Gastroesophageal sphincter (tissue), 3 donors: ENCODE data around the gene LFNG.

Experiments
- CTCF ChIP-seq, 4 experiments: fragments of 200-600 bp in 2 of 4; fragments of 450-650 bp in 2 of 4; sonication (generic) in 1 of 4; IDR thresholded peaks; one replicate each; pipeline ENCODE4 v1.5.1; 2017 to 2019; ENCODE audit warnings: antibody characterized with exemption in 4 of 4, mild to moderate bottlenecking in 2 of 4, moderate library complexity in 2 of 4
- POLR2AphosphoS5 ChIP-seq: sonication (generic); formaldehyde crosslinking; IDR thresholded peaks from one replicate; pipeline ENCODE4 v1.6.1; 2017; ENCODE audit warnings: antibody characterized with exemption

- TF ChIP-seq POLR2AphosphoS5 (no peak), CTCF (IDR thresholded peaks at IDR 0.05) (peak in 3 of 4 experiments; percentile 38 to 53 (median 41))
Observed at GRCh38 chr7:2567679-2568278, 48.2 kb downstream of the LFNG start.
